Sigmoid colon (tissue), 7 donors: ENCODE data around the gene NTNG2. TPM values are rescaled to one million over a fixed set of nuclear protein-coding genes. Genes with fewer than 3 reads are reported as not detected.
"Not testable (repeated sequence)": the region's sequence is repeated elsewhere in the genome, so short reads cannot be mapped to it uniquely, and the experiment has no call there.

ENCODE experiments used
- DNase-seq: peaks from one replicate; pipeline ENCODE4 v3.0.0-alpha.2; 2019
- H3K27ac ChIP-seq, 4 donors: fragments of 200-600 bp; sonication (generic); one replicate each; pipeline ENCODE4 v1.5.1; 2016 to 2019; ENCODE audit warnings: mild to moderate bottlenecking in 1 of 4
- H3K27me3 ChIP-seq, 3 donors: fragments of 200-600 bp; sonication (generic); one replicate each; pipeline ENCODE4 v1.5.1; 2019; ENCODE audit warnings: mild to moderate bottlenecking in 1 of 3
- H3K36me3 ChIP-seq, 4 donors: fragments of 200-600 bp; sonication (generic); one replicate each; pipeline ENCODE4 v1.5.1; 2016 to 2019
- H3K4me1 ChIP-seq, 4 donors: fragments of 200-600 bp; sonication (generic); one replicate each; pipeline ENCODE4 v1.5.1; 2017 to 2019
- H3K4me3 ChIP-seq, 4 donors: fragments of 200-600 bp; sonication (generic); one replicate each; pipeline ENCODE4 v1.5.1; 2017 to 2019; ENCODE audit warnings: mild to moderate bottlenecking in 2 of 4, moderate library complexity in 1 of 4
- H3K9me3 ChIP-seq, 4 donors: fragments of 200-600 bp in 3 of 4; sonication (generic) in 3 of 4; one replicate each; pipeline versions ENCODE4 v1.5.1 to v1.6.1; 2013 to 2019
- CTCF ChIP-seq, 4 experiments: fragments of 450-650 bp in 3 of 4; fragments of 200-600 bp in 1 of 4; IDR thresholded peaks; one replicate each; pipeline ENCODE4 v1.5.1; 2016 to 2019; ENCODE audit warnings: antibody characterized with exemption in 4 of 4, mild to moderate bottlenecking in 3 of 4, moderate library complexity in 2 of 4
- EP300 ChIP-seq, 4 donors: sonication (generic); formaldehyde crosslinking; IDR thresholded peaks; one replicate each; pipeline ENCODE4 v1.6.1; 2017; ENCODE audit warnings: antibody characterized with exemption in 4 of 4
- POLR2A ChIP-seq, 2 donors: fragments of 450-650 bp; IDR thresholded peaks; one replicate each; pipeline ENCODE4 v1.6.1; 2016; ENCODE audit warnings: antibody characterized with exemption in 2 of 2, mild to moderate bottlenecking in 2 of 2, moderate library complexity in 2 of 2
- POLR2AphosphoS5 ChIP-seq, 4 donors: sonication (generic); formaldehyde crosslinking; IDR thresholded peaks; one replicate each; pipeline ENCODE4 v1.6.1; 2017; ENCODE audit warnings: antibody characterized with exemption in 4 of 4
- WGBS, 2 donors: extraction: QIAGEN DNeasy Blood & Tissue Kit; methylation state at CpG; one replicate each; pipeline ENCODE4 v1.1.7; 2013; 5-methylcytosine and 5-hydroxymethylcytosine counted together
- intact Hi-C: fragments of 100-400 bp; cut with DNase I; formaldehyde crosslinking; loops from one replicate; pipeline ENCODE4 v1.15.1; 2023
- polyA plus RNA-seq, 3 donors: library from polyadenylated mRNA; stranded (reverse); fragments of 200-250 nt; gene quantifications; one replicate each; pipeline ENCODE4 v1.2.3, GENCODE V29; 2013
- total RNA-seq, 4 donors: library from RNA; depleted of rRNA; stranded (reverse); fragments of >200 nt; gene quantifications; one replicate each; pipeline ENCODE4 v1.1.0, GENCODE V29; 2016
- donor health status: healthy with polysubstance abuse.
- donor health status: Bipolar disorder and iron deficiency.
- donor health status: healthy.

Gene NTNG2
- total and polyA plus RNA-seq, 7 donors, result 0.28 to 12.0 (median 0.55) TPM; not detected in 1

GRCh38 chr9:132127888-132128534, 33.8 kb upstream of the NTNG2 start:
- DNase-seq, result no peak
- Histone ChIP-seq H3K4me3 (no peak overlapping the region), H3K27ac (no peak overlapping the region), H3K4me1 (no peaks in the 10 kb centered on the region), H3K36me3 (no peaks in the 10 kb centered on the region), H3K9me3 (no peaks in the 10 kb centered on the region), H3K27me3 (peaks cover 9 to 76% (median 45%) of the 10 kb centered on the region in 3 donors)
- TF ChIP-seq POLR2A (IDR thresholded peaks at IDR 0.05) (no peak), CTCF (IDR thresholded peaks at IDR 0.05) (no peak), POLR2AphosphoS5 (IDR thresholded peaks at IDR 0.05) (no peak), EP300 (IDR thresholded peaks at IDR 0.05) (no peak)
- intact Hi-C loops, result no loop called here
- 71% methylated on average over 15 of the region's 15 CpGs for WGBS, 2 donors

DNA sequence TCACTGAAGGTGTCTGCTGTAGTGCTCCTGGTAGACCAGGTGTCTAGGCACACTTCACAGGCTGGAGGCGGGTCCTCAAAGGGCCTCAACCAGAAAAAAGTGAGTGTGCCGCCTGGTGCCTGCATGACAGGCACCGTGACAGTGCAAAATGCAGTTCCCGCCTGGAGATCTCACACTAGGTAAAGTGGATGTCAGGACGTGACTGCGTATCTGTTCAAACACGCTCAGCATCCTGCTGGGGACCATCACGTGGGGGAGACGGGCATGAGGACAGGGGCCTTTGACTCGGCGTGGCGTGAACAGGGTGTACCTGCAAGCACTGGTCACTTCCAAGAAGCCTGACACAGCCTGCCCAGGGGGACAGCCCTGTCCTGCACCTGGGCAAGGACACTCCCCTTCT, 32.3 kb upstream of the NTNG2 start:
- intact Hi-C loops, result no loop called here
- Histone ChIP-seq H3K27ac (no peak overlapping the region), H3K27me3 (peaks cover 9 to 75% (median 45%) of the 10 kb centered on the region in 3 donors), H3K4me3 (no peak overlapping the region), H3K4me1 (no peaks in the 10 kb centered on the region), H3K9me3 (no peaks in the 10 kb centered on the region), H3K36me3 (no peaks in the 10 kb centered on the region)
- TF ChIP-seq POLR2AphosphoS5 (IDR thresholded peaks at IDR 0.05), result no peak
- no peak for TF ChIP-seq EP300 (IDR thresholded peaks at IDR 0.05)
- TF ChIP-seq CTCF (IDR thresholded peaks at IDR 0.05), result no peak
- TF ChIP-seq POLR2A (IDR thresholded peaks at IDR 0.05), result no peak
- 77 to 85% methylated on average over 12 of the region's 12 CpGs for WGBS, 2 donors
- DNase-seq, result no peak

DNA sequence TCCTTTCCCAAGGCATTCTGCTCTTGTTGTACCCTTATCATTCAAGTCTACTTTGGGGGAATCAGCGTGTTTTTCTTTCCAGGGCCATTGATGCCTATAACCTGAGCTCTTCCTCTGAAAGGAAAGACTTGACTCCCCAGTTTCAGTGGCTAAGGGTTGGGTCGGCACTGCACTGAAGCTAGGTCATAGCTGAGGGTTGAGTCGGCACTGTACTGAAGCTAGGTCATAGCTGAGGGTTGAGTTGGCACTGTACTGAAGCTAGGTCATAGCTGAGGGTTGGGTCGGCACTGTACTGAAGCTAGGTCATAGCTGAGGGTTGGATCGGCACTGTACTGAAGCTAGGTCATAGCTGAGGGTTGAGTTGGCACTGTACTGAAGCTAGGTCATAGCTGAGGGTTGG, 27.8 kb upstream of the NTNG2 start:
- H3K27ac ChIP-seq, H3K36me3 ChIP-seq, intact Hi-C loops, DNase-seq, H3K4me1 ChIP-seq, H3K4me3 ChIP-seq, H3K9me3 ChIP-seq: not testable (repeated sequence)
- 66 to 89% methylated on average over 5 of the region's 5 CpGs for WGBS, 2 donors
- H3K27me3 ChIP-seq, result peaks cover 0 to 72% (median 20%) of the 10 kb centered on the region in 3 donors

DNA sequence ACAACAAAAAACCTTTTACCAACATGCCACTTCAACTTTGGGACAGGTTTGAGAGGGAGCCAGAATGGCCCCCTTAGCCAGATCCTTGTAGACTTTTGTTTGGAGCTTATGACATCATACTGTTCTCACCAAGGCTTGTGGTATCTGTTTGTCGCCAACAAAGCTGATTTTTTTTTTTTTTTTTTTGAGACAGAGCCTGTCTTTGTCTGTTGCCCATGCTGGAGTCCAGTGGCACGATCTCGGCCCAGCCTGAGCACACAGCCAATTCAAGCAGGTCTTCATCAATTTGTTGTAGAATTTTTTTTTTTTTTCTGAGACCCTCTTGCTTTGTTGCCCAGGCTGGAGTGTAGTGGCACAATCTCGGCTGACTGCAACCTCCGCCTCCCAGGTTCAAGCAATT, 26.4 kb upstream of the NTNG2 start:
- Histone ChIP-seq H3K36me3 (no peaks in the 10 kb centered on the region), H3K27me3 (peaks cover under 1 to 76% (median 20%) of the 10 kb centered on the region in 3 donors), H3K4me1 (no peaks in the 10 kb centered on the region), H3K27ac (no peak overlapping the region), H3K9me3 (no peaks in the 10 kb centered on the region), H3K4me3 (no peak overlapping the region)
- intact Hi-C loops, result no loop called here
- TF ChIP-seq EP300 (IDR thresholded peaks at IDR 0.05) (no peak), POLR2AphosphoS5 (IDR thresholded peaks at IDR 0.05) (no peak), CTCF (IDR thresholded peaks at IDR 0.05) (no peak), POLR2A (IDR thresholded peaks at IDR 0.05) (no peak)
- 87 to 88% methylated on average over 5 of the region's 5 CpGs for WGBS, 2 donors
- DNase-seq, result no peak

GRCh38 chr9:132136151-132136780, 25.6 kb upstream of the NTNG2 start:
- no peaks in the 10 kb centered on the region for H3K9me3 ChIP-seq
- DNase-seq, result no peak
- TF ChIP-seq POLR2AphosphoS5 (IDR thresholded peaks at IDR 0.05) (no peak), CTCF (IDR thresholded peaks at IDR 0.05) (no peak), EP300 (IDR thresholded peaks at IDR 0.05) (no peak), POLR2A (IDR thresholded peaks at IDR 0.05) (no peak)
- H3K4me1 ChIP-seq, result peaks cover 0 to 3% (median 1%) of the 10 kb centered on the region in 4 donors
- intact Hi-C loops, result no loop called here
- peaks cover 3 to 80% (median 27%) of the 10 kb centered on the region in 3 donors for H3K27me3 ChIP-seq
- whole genome bisulfite sequencing, 2 donors, result 60 to 71% methylated on average over 16 of the region's 16 CpGs
- no peak overlapping the region for H3K4me3 ChIP-seq
- no peak overlapping the region for H3K27ac ChIP-seq
- no peaks in the 10 kb centered on the region for H3K36me3 ChIP-seq
